Measurements from ENCODE around the gene ALG8. TPM values are rescaled to one million over a fixed set of nuclear protein-coding genes. Genes with fewer than 3 reads are reported as not detected.
"Not testable (repeated sequence)": the region's sequence is repeated elsewhere in the genome, so short reads cannot be mapped to it uniquely, and the experiment has no call there.

The ALG8 gene
- total RNA-seq, 6 experiments from 2014 or later: 22.0 to 38.0 (median 30.3) TPM

DNA sequence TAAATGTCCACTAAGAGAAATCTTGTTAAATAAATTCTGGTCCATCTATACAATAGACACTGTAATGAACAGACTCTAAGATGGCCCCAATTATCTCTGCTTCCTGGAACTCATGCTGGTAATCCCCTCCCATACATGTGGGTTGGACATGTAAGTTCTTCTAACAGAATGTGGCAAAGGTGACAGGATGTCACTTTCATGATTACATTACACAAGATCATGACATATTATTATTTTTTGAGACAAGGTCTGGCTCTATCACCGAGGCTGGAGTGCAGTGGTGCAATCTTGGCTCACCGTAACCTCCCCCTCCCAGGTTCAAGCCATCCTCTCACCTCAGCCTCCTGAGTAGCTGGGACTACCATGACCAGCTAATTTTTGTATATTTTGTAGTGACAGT, 45.2 kb downstream of the ALG8 start:
- Histone ChIP-seq H3K4me1 (peaks cover 0 to 5% (median 2%) of the 10 kb centered on the region in 4 donors), H3K27me3 (no peaks in the 10 kb centered on the region), H3K4me3 (no peak overlapping the region), H3K9me3 (no peaks in the 10 kb centered on the region), H3K27ac (no peak overlapping the region), H3K36me3 (no peaks in the 10 kb centered on the region)
- DNase-seq: no peak
- TF ChIP-seq, protein P1, sequence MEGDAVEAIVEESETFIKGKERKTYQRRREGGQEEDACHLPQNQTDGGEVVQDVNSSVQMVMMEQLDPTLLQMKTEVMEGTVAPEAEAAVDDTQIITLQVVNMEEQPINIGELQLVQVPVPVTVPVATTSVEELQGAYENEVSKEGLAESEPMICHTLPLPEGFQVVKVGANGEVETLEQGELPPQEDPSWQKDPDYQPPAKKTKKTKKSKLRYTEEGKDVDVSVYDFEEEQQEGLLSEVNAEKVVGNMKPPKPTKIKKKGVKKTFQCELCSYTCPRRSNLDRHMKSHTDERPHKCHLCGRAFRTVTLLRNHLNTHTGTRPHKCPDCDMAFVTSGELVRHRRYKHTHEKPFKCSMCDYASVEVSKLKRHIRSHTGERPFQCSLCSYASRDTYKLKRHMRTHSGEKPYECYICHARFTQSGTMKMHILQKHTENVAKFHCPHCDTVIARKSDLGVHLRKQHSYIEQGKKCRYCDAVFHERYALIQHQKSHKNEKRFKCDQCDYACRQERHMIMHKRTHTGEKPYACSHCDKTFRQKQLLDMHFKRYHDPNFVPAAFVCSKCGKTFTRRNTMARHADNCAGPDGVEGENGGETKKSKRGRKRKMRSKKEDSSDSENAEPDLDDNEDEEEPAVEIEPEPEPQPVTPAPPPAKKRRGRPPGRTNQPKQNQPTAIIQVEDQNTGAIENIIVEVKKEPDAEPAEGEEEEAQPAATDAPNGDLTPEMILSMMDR (IDR thresholded peaks at IDR 0.05): no peak
- TF ChIP-seq POLR2A (IDR thresholded peaks at IDR 0.05): no peak
- 67% methylated on average over 2 of the region's 2 CpGs for WGBS (ENCODE audit: insufficient coverage, low coverage, low lambda C conversion rate, missing lambda C conversion rate)
- intact Hi-C loops (cut with DNase I): no loop called here
- no peak for ATAC-seq

DNA sequence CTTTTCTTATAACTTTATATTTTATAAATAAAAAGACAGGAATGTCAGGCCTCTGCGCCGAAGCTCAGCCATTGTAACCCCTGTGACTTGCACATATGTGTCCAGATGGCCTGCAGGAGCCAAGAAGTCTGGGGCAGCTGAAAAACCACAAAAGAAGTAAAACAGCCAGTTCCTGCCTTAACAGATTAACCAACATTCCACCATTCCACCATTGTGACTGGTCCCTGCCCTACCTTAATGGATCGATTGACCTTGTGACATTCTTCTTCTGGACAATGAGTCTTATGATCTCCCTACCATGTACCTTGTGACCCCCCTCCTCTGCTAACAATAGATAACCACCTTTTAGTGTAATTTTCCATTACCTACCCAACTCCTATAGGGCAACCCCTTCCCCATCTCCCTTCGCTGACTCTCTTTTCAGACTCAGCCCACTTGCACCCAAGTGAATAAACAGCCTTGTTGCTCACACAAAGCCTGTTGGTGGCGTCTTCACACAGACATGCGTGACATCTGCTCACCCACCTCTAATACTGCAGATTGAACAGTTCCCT, 52.8 kb downstream of the ALG8 start:
- H3K9me3 ChIP-seq; ATAC-seq; H3K4me3 ChIP-seq; intact Hi-C loops (cut with DNase I); H3K27ac ChIP-seq; H3K36me3 ChIP-seq; DNase-seq; H3K27me3 ChIP-seq; H3K4me1 ChIP-seq: not testable (repeated sequence)
- WGBS (ENCODE audit: insufficient coverage, low coverage, low lambda C conversion rate, missing lambda C conversion rate): 93% methylated on average over 6 of the region's 6 CpGs

DNA sequence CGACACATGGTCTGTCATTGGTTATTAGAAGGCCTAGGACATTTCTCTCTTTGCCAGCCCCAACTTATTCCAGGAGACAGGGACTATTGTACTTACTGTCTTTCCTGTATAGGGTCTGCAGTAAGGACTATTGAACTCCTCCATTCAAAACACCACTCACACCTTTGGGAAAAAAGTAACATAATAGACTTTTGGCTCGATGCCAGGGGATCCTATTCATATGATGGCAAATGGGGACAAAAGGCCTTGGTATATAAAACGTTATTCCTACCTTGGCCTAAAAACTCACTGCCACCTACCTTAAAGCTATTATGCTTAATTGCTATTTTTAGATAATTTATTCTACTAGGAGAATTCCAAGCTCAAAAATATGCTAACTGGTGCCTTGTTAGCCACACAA, 53.5 kb downstream of the ALG8 start:
- Histone ChIP-seq H3K9me3 (no peaks in the 10 kb centered on the region), H3K4me1 (no peaks in the 10 kb centered on the region), H3K27me3 (no peaks in the 10 kb centered on the region), H3K36me3 (no peaks in the 10 kb centered on the region), H3K4me3 (no peak overlapping the region), H3K27ac (no peak overlapping the region)
- ATAC-seq (no peak), DNase-seq (no peak)
- TF ChIP-seq, protein P1 (IDR thresholded peaks at IDR 0.05): no peak
- no peak for TF ChIP-seq POLR2A (IDR thresholded peaks at IDR 0.05)
- intact Hi-C loops (cut with DNase I): no loop called here
- 28% methylated on average over 3 of the region's 3 CpGs for WGBS (ENCODE audit: insufficient coverage, low coverage, low lambda C conversion rate, missing lambda C conversion rate)

DNA sequence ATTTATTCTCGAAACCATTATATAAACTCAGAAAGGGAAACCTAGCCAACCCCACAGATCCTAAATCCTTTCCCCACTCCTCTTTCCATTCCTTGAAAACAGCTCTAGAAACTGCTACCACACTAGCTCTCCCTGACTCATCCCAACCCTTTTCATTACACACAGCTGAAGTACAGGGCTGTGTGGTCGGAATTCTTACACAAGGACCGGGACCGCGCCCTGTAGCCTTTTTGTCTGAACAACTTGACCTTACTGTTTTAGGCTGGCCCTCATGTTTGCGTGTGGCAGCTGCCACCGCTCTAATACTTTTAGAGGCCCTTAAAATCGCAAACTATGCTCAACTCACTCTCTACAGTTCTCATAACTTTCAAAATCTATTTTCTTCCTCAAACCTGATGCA, 54.9 kb downstream of the ALG8 start:
- DNase-seq; intact Hi-C loops (cut with DNase I): not testable (repeated sequence)

DNA sequence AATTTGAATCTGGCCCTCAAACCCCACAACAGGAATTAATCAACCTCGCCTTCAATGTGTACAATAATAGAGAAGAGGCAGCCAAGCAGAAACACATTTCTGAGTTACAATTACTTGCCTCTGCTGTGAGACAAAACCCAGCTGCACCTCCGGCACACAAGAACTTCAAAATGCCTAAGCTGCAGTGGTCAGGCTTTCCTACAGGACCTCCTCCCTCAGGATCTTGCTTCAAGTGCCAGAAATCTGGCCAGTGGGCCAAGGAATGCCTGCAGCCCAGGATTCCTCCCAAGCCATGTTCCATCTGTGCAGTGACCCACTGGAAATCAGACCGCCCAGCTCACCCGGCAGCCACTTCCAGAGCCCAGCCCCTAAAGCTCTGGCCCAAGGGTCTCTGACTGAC, 56.4 kb downstream of the ALG8 start:
- Histone ChIP-seq H3K27me3 (no peaks in the 10 kb centered on the region), H3K9me3 (no peaks in the 10 kb centered on the region), H3K4me1 (peaks cover 0 to 9% (median 0%) of the 10 kb centered on the region in 4 donors), H3K4me3 (no peak overlapping the region), H3K36me3 (no peaks in the 10 kb centered on the region), H3K27ac (no peak overlapping the region)
- intact Hi-C loops (cut with DNase I): no loop called here
- DNase-seq: no peak
- 70% methylated on average over 1 of the region's 4 CpGs for WGBS (ENCODE audit: insufficient coverage, low coverage, low lambda C conversion rate, missing lambda C conversion rate)
- TF ChIP-seq, protein P1 (IDR thresholded peaks at IDR 0.05): no peak
- no peak for TF ChIP-seq POLR2A (IDR thresholded peaks at IDR 0.05)
- ATAC-seq: no peak

More for the DNA sequence above, 54.9 kb downstream of the ALG8 start:
- not testable (repeated sequence) for H3K36me3 ChIP-seq, H3K27me3 ChIP-seq, H3K27ac ChIP-seq, H3K4me1 ChIP-seq, H3K4me3 ChIP-seq, ATAC-seq, H3K9me3 ChIP-seq
- WGBS (ENCODE audit: insufficient coverage, low coverage, low lambda C conversion rate, missing lambda C conversion rate): 91% methylated on average over 8 of the region's 8 CpGs

DNA sequence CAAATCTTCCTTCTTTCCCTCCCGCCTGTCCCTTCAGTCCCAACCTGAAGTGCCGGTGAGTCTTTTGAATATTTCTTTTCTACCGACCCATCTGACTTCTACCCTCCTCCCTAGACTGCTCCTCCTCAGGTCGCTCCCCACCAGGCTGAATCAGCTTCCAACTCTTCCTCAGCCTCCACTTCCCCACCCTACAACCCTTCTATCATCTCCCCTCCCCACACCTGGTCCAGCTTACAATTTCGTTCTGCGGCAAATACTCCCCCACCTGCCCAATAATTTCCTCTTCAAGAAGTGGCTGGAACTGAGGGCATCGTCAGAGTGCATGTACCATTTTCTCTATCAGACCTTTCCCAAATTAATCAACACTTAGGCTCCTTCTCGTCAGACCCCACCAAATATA, 57.3 kb downstream of the ALG8 start:
- DNase-seq (no peak), ATAC-seq (no peak)
- Histone ChIP-seq H3K4me1 (peaks cover 0 to 17% (median 4%) of the 10 kb centered on the region in 4 donors), H3K27me3 (no peaks in the 10 kb centered on the region), H3K27ac (no peak overlapping the region), H3K9me3 (no peaks in the 10 kb centered on the region), H3K36me3 (no peaks in the 10 kb centered on the region), H3K4me3 (no peak overlapping the region)
- intact Hi-C loops (cut with DNase I): no loop called here
- 82% methylated on average over 8 of the region's 8 CpGs for WGBS (ENCODE audit: insufficient coverage, low coverage, low lambda C conversion rate, missing lambda C conversion rate)
- TF ChIP-seq, protein P1 (IDR thresholded peaks at IDR 0.05): no peak
- TF ChIP-seq POLR2A (IDR thresholded peaks at IDR 0.05): no peak

Data from right lobe of liver (tissue), 6 donors.